ENCODE data around the gene UQCC2.

Gene UQCC2

GRCh38 chr6:33711140-33712129 is at the start of gene UQCC2:
Gene UQCC2, minus strand, starts transcription at chr6:33711700. Its CDS starts 14 bp downstream, at chr6:33711686.
- Histone ChIP-seq H3K27me3 (ENCODE audit: insufficient read depth, low read length) (no peaks in the 10 kb centered on the region), H3K27ac (ENCODE audit: low read length) (peak within 1 kb of the TSS; percentile 88), H3K9ac (ENCODE audit: low read depth, low read length) (peak within 1 kb of the TSS; percentile 96), H3K4me3 (ENCODE audit: low read length) (peak within 1 kb of the TSS; percentile 85), H3K36me3 (ENCODE audit: insufficient read depth, low read depth, low read length) (peaks cover 35% of the 10 kb centered on the region), H3K9me3 (ENCODE audit: insufficient read depth, low read depth, low read length) (no peaks in the 10 kb centered on the region), H3K4me1 (ENCODE audit: insufficient read depth, low read length) (peaks cover 7% of the 10 kb centered on the region)

- Histone ChIP-seq H3K4me1 (ENCODE audit: insufficient read depth, low read length) (no peaks in the 10 kb centered on the region), H3K4me3 (ENCODE audit: low read length) (no peak overlapping the region), H3K9me3 (ENCODE audit: insufficient read depth, low read depth, low read length) (no peaks in the 10 kb centered on the region), H3K9ac (ENCODE audit: low read depth, low read length) (no peak overlapping the region), H3K27ac (ENCODE audit: low read length) (no peak overlapping the region), H3K27me3 (ENCODE audit: insufficient read depth, low read length) (no peaks in the 10 kb centered on the region), H3K36me3 (ENCODE audit: insufficient read depth, low read depth, low read length) (no peaks in the 10 kb centered on the region)
Observed at GRCh38 chr6:33759887-33760629, 48.6 kb upstream of the UQCC2 start.

- Histone ChIP-seq H3K27me3 (ENCODE audit: insufficient read depth, low read length) (no peaks in the 10 kb centered on the region), H3K27ac (ENCODE audit: low read length) (no peak overlapping the region), H3K4me3 (ENCODE audit: low read length) (no peak overlapping the region)
Observed at GRCh38 chr6:33758815-33759216, 47.3 kb upstream of the UQCC2 start.

GRCh38 chr6:33757906-33758305 is 46.4 kb upstream of the UQCC2 start:
- H3K4me3 ChIP-seq (ENCODE audit: low read length), result no peak overlapping the region
- no peaks in the 10 kb centered on the region for H3K9me3 ChIP-seq (ENCODE audit: insufficient read depth, low read depth, low read length)
- H3K36me3 ChIP-seq (ENCODE audit: insufficient read depth, low read depth, low read length), result no peaks in the 10 kb centered on the region
- H3K27ac ChIP-seq (ENCODE audit: low read length), result no peak overlapping the region
- H3K27me3 ChIP-seq (ENCODE audit: insufficient read depth, low read length), result no peaks in the 10 kb centered on the region
- no peaks in the 10 kb centered on the region for H3K4me1 ChIP-seq (ENCODE audit: insufficient read depth, low read length)
- H3K9ac ChIP-seq (ENCODE audit: low read depth, low read length), result no peak overlapping the region

More at GRCh38 chr6:33758815-33759216, 47.3 kb upstream of the UQCC2 start:
- no peaks in the 10 kb centered on the region for H3K36me3 ChIP-seq (ENCODE audit: insufficient read depth, low read depth, low read length)
- no peak overlapping the region for H3K9ac ChIP-seq (ENCODE audit: low read depth, low read length)
- H3K4me1 ChIP-seq (ENCODE audit: insufficient read depth, low read length), result no peaks in the 10 kb centered on the region
- H3K9me3 ChIP-seq (ENCODE audit: insufficient read depth, low read depth, low read length), result no peaks in the 10 kb centered on the region

GRCh38 chr6:33757113-33757512 is 45.6 kb upstream of the UQCC2 start:
- Histone ChIP-seq H3K4me1 (ENCODE audit: insufficient read depth, low read length) (no peaks in the 10 kb centered on the region), H3K27ac (ENCODE audit: low read length) (no peak overlapping the region), H3K27me3 (ENCODE audit: insufficient read depth, low read length) (no peaks in the 10 kb centered on the region), H3K36me3 (ENCODE audit: insufficient read depth, low read depth, low read length) (no peaks in the 10 kb centered on the region), H3K4me3 (ENCODE audit: low read length) (no peak overlapping the region), H3K9me3 (ENCODE audit: insufficient read depth, low read depth, low read length) (no peaks in the 10 kb centered on the region), H3K9ac (ENCODE audit: low read depth, low read length) (no peak overlapping the region)

GRCh38 chr6:33756211-33756954 is 44.9 kb upstream of the UQCC2 start:
- no peak overlapping the region for H3K27ac ChIP-seq (ENCODE audit: low read length)
- H3K4me1 ChIP-seq (ENCODE audit: insufficient read depth, low read length), result no peaks in the 10 kb centered on the region
- H3K4me3 ChIP-seq (ENCODE audit: low read length), result no peak overlapping the region
- no peaks in the 10 kb centered on the region for H3K9me3 ChIP-seq (ENCODE audit: insufficient read depth, low read depth, low read length)
- no peaks in the 10 kb centered on the region for H3K27me3 ChIP-seq (ENCODE audit: insufficient read depth, low read length)
- H3K9ac ChIP-seq (ENCODE audit: low read depth, low read length), result no peak overlapping the region
- H3K36me3 ChIP-seq (ENCODE audit: insufficient read depth, low read depth, low read length), result no peaks in the 10 kb centered on the region

GRCh38 chr6:33755070-33755869 is 43.8 kb upstream of the UQCC2 start:
- H3K4me3 ChIP-seq (ENCODE audit: low read length), result no peak overlapping the region
- H3K9ac ChIP-seq (ENCODE audit: low read depth, low read length), result no peak overlapping the region
- H3K36me3 ChIP-seq (ENCODE audit: insufficient read depth, low read depth, low read length), result no peaks in the 10 kb centered on the region
- H3K9me3 ChIP-seq (ENCODE audit: insufficient read depth, low read depth, low read length), result no peaks in the 10 kb centered on the region
- H3K27ac ChIP-seq (ENCODE audit: low read length), result no peak overlapping the region
- H3K27me3 ChIP-seq (ENCODE audit: insufficient read depth, low read length), result no peaks in the 10 kb centered on the region
- no peaks in the 10 kb centered on the region for H3K4me1 ChIP-seq (ENCODE audit: insufficient read depth, low read length)

GRCh38 chr6:33754222-33754621 is 42.7 kb upstream of the UQCC2 start:
- Histone ChIP-seq H3K27ac (ENCODE audit: low read length) (no peak overlapping the region), H3K36me3 (ENCODE audit: insufficient read depth, low read depth, low read length) (no peaks in the 10 kb centered on the region), H3K27me3 (ENCODE audit: insufficient read depth, low read length) (no peaks in the 10 kb centered on the region), H3K4me1 (ENCODE audit: insufficient read depth, low read length) (peaks cover under 1% of the 10 kb centered on the region; the same call in 1 of the 2 replicates), H3K9ac (ENCODE audit: low read depth, low read length) (no peak overlapping the region), H3K9me3 (ENCODE audit: insufficient read depth, low read depth, low read length) (no peaks in the 10 kb centered on the region), H3K4me3 (ENCODE audit: low read length) (no peak overlapping the region)

- H3K9ac ChIP-seq (ENCODE audit: low read depth, low read length), result no peak overlapping the region
- H3K4me1 ChIP-seq (ENCODE audit: insufficient read depth, low read length), result peaks cover 7% of the 10 kb centered on the region; the same call in 1 of the 2 replicates
- H3K9me3 ChIP-seq (ENCODE audit: insufficient read depth, low read depth, low read length), result no peaks in the 10 kb centered on the region
- H3K4me3 ChIP-seq (ENCODE audit: low read length), result no peak overlapping the region
- no peaks in the 10 kb centered on the region for H3K36me3 ChIP-seq (ENCODE audit: insufficient read depth, low read depth, low read length)
- no peak overlapping the region for H3K27ac ChIP-seq (ENCODE audit: low read length)
- no peaks in the 10 kb centered on the region for H3K27me3 ChIP-seq (ENCODE audit: insufficient read depth, low read length)
Observed at GRCh38 chr6:33752646-33753015, 41.1 kb upstream of the UQCC2 start.

GRCh38 chr6:33751771-33752645 is 40.5 kb upstream of the UQCC2 start:
- Histone ChIP-seq H3K4me1 (ENCODE audit: insufficient read depth, low read length) (peaks cover 10% of the 10 kb centered on the region; the same call in 1 of the 2 replicates), H3K36me3 (ENCODE audit: insufficient read depth, low read depth, low read length) (no peaks in the 10 kb centered on the region), H3K9ac (ENCODE audit: low read depth, low read length) (no peak overlapping the region), H3K27me3 (ENCODE audit: insufficient read depth, low read length) (no peaks in the 10 kb centered on the region), H3K27ac (ENCODE audit: low read length) (no peak overlapping the region), H3K4me3 (ENCODE audit: low read length) (no peak overlapping the region), H3K9me3 (ENCODE audit: insufficient read depth, low read depth, low read length) (no peaks in the 10 kb centered on the region)

Data from iPS-20b (cell line).